ENCODE measurements around the gene FRS3.

Gene FRS3

GRCh38 chr6:41783106-41783780 is 3.5 kb upstream of the FRS3 start:
- TF ChIP-seq REST (IDR thresholded peaks at IDR 0.05; ENCODE audit: insufficient read depth in 1 of 2, low read depth in 2 of 2, low read length in 2 of 2) (no peak), FOXP2 (optimal IDR thresholded peaks at IDR 0.05; ENCODE audit: borderline replicate concordance, extremely low read depth, extremely low read length, insufficient read depth) (no peak)

- TF ChIP-seq SIN3A (IDR thresholded peaks at IDR 0.05; ENCODE audit: borderline replicate concordance, insufficient read depth, low read length) (no peak), TAF1 (IDR thresholded peaks at IDR 0.05; ENCODE audit: borderline replicate concordance, insufficient read depth, low read length) (no peak)
Observed at GRCh38 chr6:41781366-41781730, 1.6 kb upstream of the FRS3 start.

- TF ChIP-seq SIN3A (IDR thresholded peaks at IDR 0.05; ENCODE audit: borderline replicate concordance, insufficient read depth, low read length) (no peak), REST (IDR thresholded peaks at IDR 0.05; ENCODE audit: insufficient read depth in 1 of 2, low read depth in 2 of 2, low read length in 2 of 2) (no peak), TAF1 (IDR thresholded peaks at IDR 0.05; ENCODE audit: borderline replicate concordance, insufficient read depth, low read length) (no peak), POLR2AphosphoS5 (IDR thresholded peaks at IDR 0.05; ENCODE audit: low read depth, low read length) (no peak), FOXP2 (optimal IDR thresholded peaks at IDR 0.05; ENCODE audit: borderline replicate concordance, extremely low read depth, extremely low read length, insufficient read depth) (no peak)
Observed at GRCh38 chr6:41780551-41781365, 1.1 kb upstream of the FRS3 start, which contains the start of gene PRICKLE4. PRICKLE4 (plus strand) TSS chr6:41780782; CDS start chr6:41783474, 2,692 bp downstream.

- TF ChIP-seq TAF1 (IDR thresholded peaks at IDR 0.05; ENCODE audit: borderline replicate concordance, insufficient read depth, low read length) (no peak), SIN3A (IDR thresholded peaks at IDR 0.05; ENCODE audit: borderline replicate concordance, insufficient read depth, low read length) (no peak), REST (IDR thresholded peaks at IDR 0.05; ENCODE audit: insufficient read depth in 1 of 2, low read depth in 2 of 2, low read length in 2 of 2) (no peak), FOXP2 (optimal IDR thresholded peaks at IDR 0.05; ENCODE audit: borderline replicate concordance, extremely low read depth, extremely low read length, insufficient read depth) (no peak), POLR2AphosphoS5 (IDR thresholded peaks at IDR 0.05; ENCODE audit: low read depth, low read length) (no peak)
Observed at GRCh38 chr6:41779336-41779735, 364 bp downstream of the FRS3 start.

GRCh38 chr6:41778895-41779294 is 805 bp downstream of the FRS3 start:
- no peak for TF ChIP-seq FOXP2 (optimal IDR thresholded peaks at IDR 0.05; ENCODE audit: borderline replicate concordance, extremely low read depth, extremely low read length, insufficient read depth)
- no peak for TF ChIP-seq REST (IDR thresholded peaks at IDR 0.05; ENCODE audit: insufficient read depth in 1 of 2, low read depth in 2 of 2, low read length in 2 of 2)
- no peak for TF ChIP-seq POLR2AphosphoS5 (IDR thresholded peaks at IDR 0.05; ENCODE audit: low read depth, low read length)
- TF ChIP-seq SIN3A (IDR thresholded peaks at IDR 0.05; ENCODE audit: borderline replicate concordance, insufficient read depth, low read length), result no peak
- TF ChIP-seq TAF1 (IDR thresholded peaks at IDR 0.05; ENCODE audit: borderline replicate concordance, insufficient read depth, low read length), result no peak
